HG02840 (cell line): ENCODE data around the gene FGGY.
"Not testable (repeated sequence)": the region's sequence is repeated elsewhere in the genome, so short reads cannot be mapped to it uniquely, and the experiment has no call there.

Experiments used
- ATAC-seq: cut with Tn5 transposase; IDR thresholded peaks from one replicate; pipeline ENCODE4 v1.9.1; 2021; ENCODE audit warnings: mild to moderate bottlenecking, moderate library complexity, moderate number of reproducible peaks; ENCODE audit not compliant: unreplicated experiment, low FRiP score

Gene FGGY

DNA sequence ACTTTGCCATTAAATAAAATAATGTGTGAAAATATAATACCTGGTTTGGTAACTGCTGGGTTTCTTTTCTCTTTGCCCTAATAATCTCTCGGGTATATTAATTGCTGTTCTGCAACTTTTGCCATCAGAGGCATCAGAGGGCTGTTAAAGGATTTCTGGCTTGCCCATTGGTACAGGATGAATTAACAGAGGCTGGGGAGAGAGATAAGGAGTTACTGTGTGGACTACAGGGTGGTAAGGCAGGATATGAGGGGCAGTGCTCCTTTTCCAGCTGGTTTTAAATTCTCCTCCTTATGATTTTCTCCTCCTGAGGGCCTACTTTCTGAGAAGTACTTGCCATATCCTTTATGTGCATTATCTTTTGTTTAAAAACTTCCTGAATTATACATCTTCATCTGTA, 48.3 kb downstream of the FGGY start:
- ATAC-seq = no peak

DNA sequence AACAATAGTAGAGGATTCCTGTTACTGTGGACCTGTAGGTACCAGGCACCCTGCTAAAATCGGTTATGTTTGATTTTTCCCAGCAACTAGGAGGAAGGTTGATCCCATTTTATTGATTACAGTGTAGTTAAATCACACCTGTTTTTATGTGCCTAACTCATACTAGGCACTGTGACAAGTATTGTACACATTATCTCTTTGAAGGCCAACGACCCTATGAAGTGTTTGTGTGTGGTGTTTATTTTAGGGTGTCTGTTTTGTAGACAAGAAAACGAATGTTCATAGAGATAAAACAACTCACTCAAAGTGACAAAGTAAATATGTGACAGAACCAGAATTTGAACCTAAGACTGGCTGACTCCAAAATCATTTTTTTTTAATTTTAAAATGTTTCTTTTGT, 49.5 kb downstream of the FGGY start:
- no peak for ATAC-seq

DNA sequence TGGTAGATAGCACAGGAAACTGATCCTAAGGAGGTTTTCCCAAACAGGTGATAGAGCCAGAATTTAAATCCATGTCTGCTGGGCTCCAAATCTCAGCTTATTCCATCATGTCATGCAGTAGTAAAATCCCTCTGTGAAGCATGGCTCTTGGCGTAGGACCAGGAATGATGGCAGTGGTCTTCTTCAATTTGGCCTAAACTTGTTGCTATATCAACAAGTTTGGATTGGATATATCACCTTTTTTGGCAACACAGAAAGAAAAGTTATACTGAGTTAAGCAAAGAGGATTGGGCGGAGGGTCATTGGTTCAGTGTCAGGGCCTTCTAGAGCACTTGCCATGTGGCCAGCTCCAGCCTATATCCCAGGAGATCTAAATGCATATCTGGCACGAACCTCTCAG, 52.2 kb downstream of the FGGY start:
- ATAC-seq = no peak

DNA sequence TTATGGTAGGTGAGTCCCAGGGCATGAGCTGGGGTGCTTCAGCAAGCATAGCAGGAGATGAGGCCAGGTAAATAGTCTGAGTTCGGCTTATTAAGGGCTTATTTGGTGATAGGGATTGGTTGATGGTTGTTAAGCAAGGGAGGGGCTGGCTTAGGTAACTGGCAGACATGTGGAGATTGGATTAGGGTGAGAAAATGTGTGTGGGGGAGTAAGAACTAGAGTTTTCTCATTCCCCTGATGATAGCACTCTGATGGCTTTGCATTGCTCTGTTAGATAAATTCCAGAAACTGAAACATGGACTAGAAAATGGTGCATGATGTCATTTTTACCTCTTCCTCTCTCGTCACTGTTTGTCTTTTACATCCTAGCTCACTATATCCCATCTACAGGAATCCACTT, 53.6 kb downstream of the FGGY start:
- ATAC-seq = no peak

DNA sequence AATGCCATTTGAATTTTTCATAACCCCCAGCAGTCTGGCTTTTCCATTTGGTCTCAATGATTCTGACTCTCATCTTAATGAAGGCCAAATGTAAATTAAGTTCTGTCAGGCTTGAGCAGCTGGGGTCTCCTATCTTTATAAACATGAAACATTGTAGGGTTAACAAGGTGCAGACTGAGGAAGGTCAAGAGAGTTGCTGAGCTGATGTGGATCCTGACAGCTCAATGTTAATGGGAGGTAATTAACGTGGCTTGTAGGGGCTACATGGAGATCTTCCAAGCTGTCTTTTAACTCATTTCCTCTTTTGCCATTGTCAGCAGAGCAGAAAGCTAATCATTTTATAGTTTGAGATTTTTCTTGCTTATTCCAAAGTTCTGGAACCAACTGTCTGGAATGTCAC, 55.2 kb downstream of the FGGY start:
- no peak for ATAC-seq

DNA sequence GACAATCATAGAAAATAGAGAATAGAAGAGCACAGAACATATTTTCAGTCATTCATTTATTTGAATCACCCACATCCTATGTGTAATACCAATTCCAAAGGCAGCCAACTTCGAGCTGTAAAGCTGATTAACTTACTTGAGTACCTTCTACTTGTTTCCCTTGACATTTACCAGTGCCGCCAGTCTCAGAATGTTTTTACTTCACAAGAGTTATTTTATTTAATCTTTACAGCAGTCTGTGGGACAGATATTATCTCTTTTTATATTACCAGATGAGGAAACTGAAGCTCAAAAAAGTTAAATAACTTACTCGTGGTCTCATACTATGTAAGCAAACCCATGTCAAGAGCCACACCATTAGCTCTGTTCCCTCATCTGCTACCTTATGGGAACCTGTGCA, 56.6 kb downstream of the FGGY start:
- ATAC-seq = no peak

DNA sequence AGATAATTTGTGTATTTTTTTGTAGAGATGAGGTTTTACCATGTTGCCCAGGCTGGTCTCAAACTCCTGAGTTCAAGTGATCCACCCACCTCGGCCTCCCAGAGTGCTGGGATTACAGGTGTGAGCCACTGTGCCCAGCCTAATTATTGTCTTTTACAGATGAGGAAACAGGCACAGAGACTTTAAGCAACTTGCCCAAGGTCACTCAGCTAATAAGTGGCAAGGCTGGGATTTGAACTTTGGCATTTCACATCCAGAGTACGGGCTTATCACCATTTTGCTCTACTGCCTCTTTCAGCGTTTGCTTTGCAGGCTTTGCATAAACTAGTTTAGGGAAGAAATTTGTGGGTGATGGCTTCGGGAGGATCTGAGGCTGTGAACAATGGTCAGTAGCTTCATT, 57.3 kb downstream of the FGGY start:
- not testable (repeated sequence) for ATAC-seq

DNA sequence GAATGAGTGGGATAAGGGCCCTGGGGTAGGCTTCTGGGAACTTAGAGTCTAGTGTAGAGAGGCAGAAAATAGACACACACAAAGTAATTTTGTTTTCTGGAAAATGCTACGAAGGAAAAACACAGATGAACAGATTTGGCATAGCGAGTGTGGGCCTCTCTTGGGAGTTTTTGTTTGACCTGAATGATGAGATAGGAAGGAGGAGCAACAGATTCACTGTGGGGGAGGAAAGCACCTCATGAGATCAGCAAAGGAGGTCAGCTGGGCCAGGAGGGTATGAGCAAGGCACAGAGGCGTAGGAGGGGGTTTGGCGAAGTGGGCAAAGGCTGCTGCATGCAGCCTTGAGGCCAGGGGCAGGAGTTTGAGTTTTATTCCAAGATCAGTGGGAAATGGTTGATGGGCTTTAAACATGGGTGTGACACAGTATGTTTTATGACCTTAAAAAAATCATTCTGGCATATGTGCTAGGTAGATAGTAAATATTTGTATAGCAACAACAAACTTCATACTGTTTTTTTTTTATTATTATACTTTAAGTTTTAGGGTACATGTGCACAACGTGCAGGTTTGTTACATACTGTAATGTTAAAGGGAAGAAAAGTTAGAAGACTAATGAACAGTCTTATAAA, 57.9 kb downstream of the FGGY start:
- ATAC-seq = no peak

DNA sequence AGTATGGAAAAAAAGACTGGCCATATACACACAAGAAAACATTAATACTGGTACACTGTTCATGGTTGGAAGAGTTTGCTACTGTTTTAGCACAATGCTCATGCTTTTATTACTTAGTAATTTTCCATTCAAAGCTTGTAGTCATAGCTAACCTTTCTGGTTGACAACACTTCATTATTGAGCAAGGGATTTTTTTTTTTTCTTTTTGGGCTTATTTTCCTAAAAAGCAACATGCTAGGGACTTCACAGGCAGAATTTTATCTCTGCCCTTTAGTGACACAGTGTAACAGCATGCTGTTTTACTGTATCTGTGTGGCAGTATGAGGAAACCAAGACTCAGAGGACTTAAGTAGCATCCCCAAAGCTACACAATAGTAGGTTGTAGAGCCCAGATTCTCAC, 58.5 kb downstream of the FGGY start:
- ATAC-seq = peak; percentile 69

DNA sequence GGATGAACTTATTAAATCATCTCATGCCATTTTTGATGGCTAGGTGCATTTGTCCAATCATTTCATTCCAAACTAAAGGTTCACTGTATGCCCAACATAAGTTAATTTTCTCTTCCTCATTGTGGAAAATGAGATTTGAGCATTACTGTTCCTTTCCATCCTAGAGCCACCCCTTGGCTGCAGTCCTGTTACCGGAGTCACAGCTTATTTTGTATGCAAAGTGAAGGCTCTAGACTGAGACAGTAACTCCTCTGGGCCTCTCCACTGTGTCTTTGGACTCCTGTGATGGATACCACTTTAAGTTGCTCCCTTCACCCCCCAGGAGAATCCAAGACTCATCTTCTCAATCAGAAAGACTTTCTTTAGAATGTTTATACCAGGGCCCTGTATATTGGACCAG, 59.7 kb downstream of the FGGY start:
- ATAC-seq = no peak

DNA sequence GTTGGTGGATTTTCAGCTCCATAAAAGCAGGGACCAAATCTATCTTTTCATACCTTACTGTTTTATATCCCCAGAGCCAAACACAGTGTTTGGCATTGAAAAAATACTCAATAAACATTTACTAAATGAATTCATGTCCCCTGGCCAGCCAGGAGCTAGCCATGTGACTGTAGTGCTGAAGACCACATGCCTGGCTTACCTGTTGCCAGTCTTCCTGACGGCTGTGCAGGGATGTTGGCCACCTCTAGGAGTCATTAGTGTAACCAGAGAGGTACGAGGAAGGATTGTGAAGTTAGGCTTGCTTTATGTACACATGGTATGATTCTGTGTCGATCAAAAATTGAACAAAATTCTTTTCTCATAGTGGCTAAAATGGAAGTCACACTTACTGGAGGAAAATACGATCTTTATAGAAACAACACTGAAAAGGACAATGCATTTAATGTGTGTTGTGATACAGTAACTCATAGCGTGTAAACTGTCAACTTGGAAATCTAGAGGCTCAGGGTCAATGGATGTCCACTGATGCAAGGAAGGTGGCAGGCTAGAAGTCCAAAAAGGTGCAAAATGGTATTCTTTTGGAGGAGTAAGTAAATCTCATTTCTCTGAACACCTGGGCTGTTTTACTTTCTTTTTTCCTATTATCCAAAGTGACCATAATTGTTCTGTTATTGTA, 60.9 kb downstream of the FGGY start:
- no peak for ATAC-seq

DNA sequence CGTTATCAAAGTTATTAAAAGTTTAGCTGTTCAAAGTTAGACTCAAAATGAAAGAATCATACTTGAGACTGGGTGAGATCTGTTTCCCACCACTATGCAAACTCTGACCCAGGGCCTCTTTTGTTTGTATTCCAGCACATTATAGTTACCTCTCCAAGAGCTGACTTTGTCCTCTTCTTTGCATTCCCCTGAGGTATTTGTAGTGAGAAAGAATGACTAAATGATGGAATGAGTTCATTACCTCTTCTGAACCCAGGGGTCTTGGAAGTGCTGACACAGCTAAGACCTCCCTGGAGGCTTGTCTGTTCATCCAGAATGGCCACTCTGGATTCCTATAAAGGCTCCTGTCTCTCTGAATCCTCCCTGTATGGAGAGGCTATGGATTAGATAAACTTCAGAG, 62.4 kb downstream of the FGGY start:
- ATAC-seq = no peak

DNA sequence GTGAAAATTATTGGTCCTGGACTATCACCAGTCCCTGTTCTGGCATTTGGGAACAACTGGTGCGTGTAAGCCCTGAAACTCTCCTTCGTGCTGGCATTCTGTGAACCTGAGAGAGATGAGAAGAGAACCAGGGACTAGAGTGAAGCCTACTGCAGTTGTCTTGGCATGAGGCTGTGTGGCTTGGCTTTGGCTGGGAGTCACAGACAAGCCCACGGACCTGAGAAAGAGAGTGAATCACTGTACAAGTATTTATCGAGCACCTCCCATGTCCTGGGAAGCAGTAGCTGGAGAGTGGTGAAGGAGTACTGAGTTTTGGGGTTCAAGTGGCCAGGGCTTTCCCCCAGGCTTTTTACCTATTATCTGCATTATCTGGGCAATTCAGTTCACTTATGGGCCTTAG, 63.3 kb downstream of the FGGY start:
- ATAC-seq = no peak

DNA sequence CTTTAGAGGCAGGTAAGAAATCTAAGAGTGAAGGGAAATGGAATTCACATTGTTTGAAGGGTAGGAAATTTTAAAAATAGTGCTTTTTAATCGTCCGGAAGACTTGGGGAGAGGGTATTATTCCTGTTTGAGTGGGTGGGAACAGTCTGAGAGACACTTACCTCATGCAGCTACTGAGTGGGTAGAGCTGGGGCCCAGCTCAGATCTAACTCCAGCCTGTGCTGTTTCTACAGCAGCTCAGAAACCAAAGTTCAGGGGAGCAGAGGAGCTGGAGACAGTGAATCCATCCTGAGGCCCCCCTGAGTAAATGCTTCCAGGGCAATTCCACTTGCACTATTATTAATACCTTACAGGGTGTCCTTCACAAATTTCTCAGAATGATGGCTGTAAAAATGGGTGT, 63.8 kb downstream of the FGGY start:
- no peak for ATAC-seq

DNA sequence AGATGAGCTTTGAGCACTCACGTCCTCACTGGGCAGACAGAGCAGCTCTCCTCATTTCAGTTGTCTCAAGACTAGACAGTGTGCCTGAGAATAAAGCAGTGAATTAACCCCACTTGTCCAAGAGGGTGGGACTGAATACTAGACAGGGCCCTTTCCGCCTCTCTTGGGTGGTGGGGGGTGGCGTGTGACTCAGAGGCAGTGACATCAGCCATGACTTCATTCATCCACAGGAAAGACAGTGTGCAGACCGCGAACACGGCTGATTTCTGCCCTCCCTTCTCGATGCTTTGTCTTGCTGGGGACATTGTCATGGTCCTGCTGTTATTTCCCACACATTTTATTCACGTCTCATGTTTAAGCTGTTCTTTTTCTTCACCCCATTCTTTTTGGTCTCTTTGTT, 64.9 kb downstream of the FGGY start:
- ATAC-seq = no peak

DNA sequence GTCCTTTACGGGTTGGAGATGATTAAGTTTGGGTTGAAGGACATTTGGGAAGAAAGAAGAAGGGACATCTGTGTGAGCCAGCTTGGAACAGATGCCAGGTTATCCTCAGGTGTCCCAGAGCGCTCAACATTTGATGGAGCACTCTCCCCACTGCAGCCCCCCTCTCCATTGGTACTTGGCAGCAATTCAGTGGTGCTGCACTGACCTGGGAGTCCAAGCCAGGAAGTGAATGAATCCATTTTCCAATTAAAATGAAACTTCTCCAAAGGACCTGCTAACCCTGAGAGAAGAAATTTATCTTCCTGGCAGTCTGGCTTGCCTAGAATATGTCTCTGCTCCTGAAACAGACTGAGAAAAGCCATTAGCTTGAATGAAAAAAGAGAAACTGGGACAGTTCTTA, 67.1 kb downstream of the FGGY start:
- ATAC-seq = no peak

DNA sequence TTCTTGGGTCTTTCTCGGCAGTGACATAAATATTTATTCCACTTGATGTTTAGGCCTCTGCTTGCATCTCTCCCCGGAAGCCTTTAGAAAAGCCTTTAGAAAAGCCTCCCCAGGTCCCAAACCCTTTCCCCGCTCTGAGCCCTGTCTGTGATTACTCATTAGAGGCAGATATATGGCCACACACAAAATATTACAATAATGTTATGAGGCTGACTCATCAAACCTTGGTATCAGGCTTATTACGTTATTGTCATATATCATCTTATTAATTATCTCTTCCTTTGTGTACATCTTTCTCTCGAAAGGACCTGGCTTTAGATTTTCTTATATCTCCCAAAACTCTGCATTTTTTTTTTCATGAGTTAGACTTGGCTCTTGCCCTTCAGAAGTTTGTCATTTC, 69.5 kb downstream of the FGGY start:
- ATAC-seq = no peak

DNA sequence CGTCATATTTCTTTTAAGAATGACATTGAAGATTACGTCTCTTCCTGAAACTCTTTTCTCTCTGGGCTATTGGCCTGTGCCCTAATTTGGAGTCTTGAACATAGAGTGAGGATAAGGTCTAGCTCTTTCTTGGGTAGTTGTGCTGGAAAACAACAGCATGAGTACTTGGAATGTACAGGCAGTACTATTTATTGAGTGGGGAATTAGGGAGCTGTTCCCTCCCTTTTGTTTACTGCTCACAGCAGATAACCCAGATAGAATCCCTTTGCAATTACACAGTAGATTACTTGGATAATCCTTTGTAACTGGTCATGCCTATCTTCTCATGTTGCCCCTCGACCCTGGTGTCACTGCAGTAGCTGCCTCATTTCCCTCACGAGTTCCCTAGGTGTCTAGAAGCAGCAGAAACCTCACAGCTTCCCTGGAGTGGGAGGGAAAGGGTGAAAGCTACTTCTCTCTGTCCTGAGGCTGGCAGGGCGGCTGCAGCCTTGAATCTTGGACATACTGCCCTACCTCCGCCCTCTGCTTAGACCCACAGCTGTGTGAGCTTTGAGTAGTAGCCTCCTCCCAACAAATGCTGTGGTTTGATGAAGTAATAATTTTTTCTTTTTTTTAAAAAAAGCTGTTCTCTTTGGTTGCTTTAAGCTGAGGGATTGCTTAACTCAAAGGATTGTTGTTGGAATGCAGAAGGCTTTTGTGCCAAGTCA, 70.6 kb downstream of the FGGY start:
- no peak for ATAC-seq

DNA sequence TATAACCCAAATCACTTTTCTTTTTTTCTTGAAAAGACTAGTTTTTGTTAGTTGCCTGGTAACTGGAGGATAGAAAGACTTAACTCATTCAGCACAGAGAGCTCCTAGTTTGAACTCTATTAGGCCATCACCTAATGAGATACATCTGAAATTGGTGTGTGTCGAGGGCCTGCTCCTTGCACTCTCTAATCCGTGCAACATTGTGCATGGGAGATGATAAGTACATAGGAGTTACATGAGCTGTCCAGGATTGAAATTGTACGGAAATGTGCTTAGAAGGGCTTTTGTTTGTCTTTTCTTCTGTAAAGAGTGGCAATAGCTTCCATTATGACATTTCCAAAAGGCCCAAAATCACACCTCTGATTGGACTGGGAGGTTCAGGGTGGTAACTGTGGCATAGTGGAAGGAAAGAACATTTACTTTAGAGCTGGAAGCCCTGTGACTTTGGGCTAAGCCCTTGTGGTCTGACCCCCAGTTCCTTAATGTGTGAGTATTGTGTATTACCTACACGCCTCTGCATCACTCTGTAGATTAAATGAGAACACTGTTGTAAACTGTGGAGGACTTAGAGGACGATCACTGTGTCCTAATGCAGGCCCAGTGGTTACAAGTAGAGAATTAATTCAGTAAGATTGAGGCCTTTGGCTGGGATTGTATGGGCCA, 71.2 kb downstream of the FGGY start:
- no peak for ATAC-seq

DNA sequence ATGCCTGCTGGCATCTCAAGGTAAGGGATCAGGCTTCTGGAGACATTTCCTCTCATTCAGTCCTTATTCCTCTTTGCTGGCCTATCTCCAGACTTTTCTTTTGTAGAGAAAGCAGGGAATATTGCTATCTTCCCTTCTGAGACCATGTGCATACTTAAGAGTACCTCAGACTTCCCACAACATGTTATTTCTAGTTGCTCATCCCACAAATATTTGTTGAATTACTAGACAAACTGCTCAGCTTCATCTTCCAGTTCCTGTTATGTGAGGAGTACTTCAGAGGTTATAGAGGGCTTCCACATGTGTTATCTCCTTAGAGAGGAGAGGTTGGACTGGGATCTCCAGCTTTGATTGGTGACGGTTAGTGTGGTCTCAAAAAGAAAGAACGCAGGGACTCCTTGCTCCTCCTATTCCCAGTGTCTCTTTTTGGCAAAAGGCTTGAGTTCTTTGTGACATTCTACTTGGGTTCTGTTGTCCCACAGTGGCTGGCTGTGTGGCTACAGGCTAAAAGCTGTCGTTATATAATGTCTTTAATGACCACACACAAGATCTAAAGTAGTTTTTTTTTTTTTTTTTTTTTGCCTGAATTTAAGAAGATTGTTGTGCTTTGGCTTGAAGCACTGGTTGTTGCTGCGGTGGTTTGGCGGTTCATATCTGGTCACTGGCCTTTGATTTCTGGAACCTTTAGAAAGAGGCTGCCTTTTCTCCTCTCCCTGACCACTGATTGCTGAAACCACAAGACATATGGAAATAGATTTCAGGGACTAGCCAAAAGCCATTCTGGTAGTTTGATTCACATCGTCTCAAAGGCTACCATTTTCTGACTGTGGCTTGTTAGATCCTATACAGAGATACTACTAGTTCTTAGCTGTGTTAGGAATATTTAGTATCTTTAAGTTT, 78.7 kb downstream of the FGGY start:
- no peak for ATAC-seq
